Gastrocnemius medialis (tissue), 4 donors: Measurements from ENCODE around the gene STAG1.

ENCODE experiments used
- CTCF ChIP-seq, 5 experiments: fragments of 450-650 bp in 3 of 5; fragments of 200-600 bp in 2 of 5; sonication (generic) in 2 of 5; IDR thresholded peaks in 4 of 5; conservative IDR thresholded peaks in 1 of 5; 1 replicate in 4 of 5; 2 replicates in 1 of 5; pipeline ENCODE4 v1.5.1; 2016 to 2019; ENCODE audit warnings: antibody characterized with exemption in 5 of 5, mild to moderate bottlenecking in 3 of 5, moderate library complexity in 3 of 5
- POLR2A ChIP-seq, 2 donors: fragments of 450-650 bp; IDR thresholded peaks; one replicate each; pipeline ENCODE4 v1.6.1; 2017; ENCODE audit warnings: antibody characterized with exemption in 2 of 2, mild to moderate bottlenecking in 2 of 2, moderate library complexity in 2 of 2

DNA sequence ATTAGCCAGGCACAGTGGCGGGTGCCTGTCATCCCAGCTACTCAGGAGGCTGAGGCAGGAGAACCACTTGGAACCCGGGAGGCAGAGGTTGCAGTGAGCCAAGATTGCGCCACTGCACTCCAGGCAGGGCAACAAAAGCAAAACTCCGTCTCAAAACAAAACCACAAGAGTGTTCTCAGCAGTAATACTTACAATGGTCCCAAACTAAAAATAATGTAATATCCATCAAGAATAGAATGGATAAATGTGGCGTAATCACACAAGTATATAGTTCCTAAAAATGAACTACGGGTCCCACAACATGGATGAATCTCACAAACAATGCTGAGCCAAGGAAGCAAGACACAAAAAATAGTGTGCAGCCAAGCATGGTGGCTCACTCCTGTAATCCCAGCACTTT, 39.2 kb downstream of the STAG1 start:
- no peak for TF ChIP-seq POLR2A (IDR thresholded peaks at IDR 0.05)
- TF ChIP-seq CTCF (IDR thresholded peaks at IDR 0.05 in 4 of 5, conservative IDR thresholded peaks at IDR 0.05 in 1 of 5) = no peak
